Measurements from ENCODE around the gene ACOT11.

- TF ChIP-seq CTCF (IDR thresholded peaks at IDR 0.05; ENCODE audit: poor library complexity) = no peak
- TF ChIP-seq EZH2 (IDR thresholded peaks at IDR 0.05; ENCODE audit: borderline replicate concordance) = no peak
These were observed 79.2 kb downstream of the ACOT11 start for GRCh38 chr1:54627196-54627595.
